ENCODE measurements around the gene IFNA21.

- TF ChIP-seq ZNF274 (IDR thresholded peaks at IDR 0.05; ENCODE audit: low read depth, low read length), result no peak
- TF ChIP-seq YY1 (IDR thresholded peaks at IDR 0.05; ENCODE audit: insufficient read depth, insufficient read length), result no peak
These were observed 944 bp downstream of the IFNA21 start for GRCh38 chr9:21165516-21165915.

All from NT2/D1 (cell line).